Suprapubic skin (tissue), 4 donors: Measurements from ENCODE around the gene HAND1. TPM values are rescaled to one million over a fixed set of nuclear protein-coding genes. Genes with fewer than 3 reads are reported as not detected.

ENCODE experiments used
- DNase-seq, 2 donors: peaks; one replicate each; pipeline ENCODE4 v3.0.0-alpha.2; 2019; ENCODE audit warnings: low spot score in 2 of 2
- H3K27ac ChIP-seq: fragments of 200-600 bp; sonication (generic); one replicate; pipeline ENCODE4 v1.5.1; 2019
- H3K27me3 ChIP-seq: fragments of 200-600 bp; sonication (generic); one replicate; pipeline ENCODE4 v1.5.1; 2019
- H3K36me3 ChIP-seq: fragments of 200-600 bp; sonication (generic); one replicate; pipeline ENCODE4 v1.5.1; 2019
- H3K4me1 ChIP-seq: fragments of 200-600 bp; sonication (generic); one replicate; pipeline ENCODE4 v1.5.1; 2019
- H3K4me3 ChIP-seq: fragments of 200-600 bp; sonication (generic); one replicate; pipeline ENCODE4 v1.5.1; 2019; ENCODE audit warnings: mild to moderate bottlenecking
- H3K9me3 ChIP-seq: fragments of 200-600 bp; sonication (generic); one replicate; pipeline ENCODE4 v1.5.1; 2019
- EP300 ChIP-seq: sonication (generic); formaldehyde crosslinking; IDR thresholded peaks from one replicate; pipeline ENCODE4 v1.6.1; 2017; ENCODE audit warnings: antibody characterized with exemption
- POLR2A ChIP-seq, 2 donors: fragments of 450-650 bp; IDR thresholded peaks; one replicate each; pipeline ENCODE4 v1.6.1; 2017; ENCODE audit warnings: antibody characterized with exemption in 2 of 2, mild to moderate bottlenecking in 2 of 2, moderate library complexity in 2 of 2
- POLR2AphosphoS5 ChIP-seq, 3 donors: sonication (generic); formaldehyde crosslinking; IDR thresholded peaks; one replicate each; pipeline ENCODE4 v1.6.1; 2017; ENCODE audit warnings: antibody characterized with exemption in 3 of 3
- WGBS: methylation state at CpG from one replicate; pipeline ENCODE4 v1.1.5; 2018; 5-methylcytosine and 5-hydroxymethylcytosine counted together
- total RNA-seq, 4 donors: library from RNA; depleted of rRNA; stranded (reverse); fragments of >200 nt; gene quantifications; one replicate each; pipeline ENCODE4 v1.1.0, GENCODE V29; 2016
- TF ChIP-seq, protein P1 (sequence below), 2 donors: fragments of 200-600 bp in 1 of 2; fragments of 450-650 bp in 1 of 2; sonication (generic) in 1 of 2; IDR thresholded peaks; one replicate each; pipeline ENCODE4 v1.5.1; 2016 to 2019; ENCODE audit warnings: antibody characterized with exemption in 2 of 2, mild to moderate bottlenecking in 1 of 2, moderate library complexity in 1 of 2

The HAND1 gene
- total RNA-seq, 4 donors from 2014 or later: not detected

DNA sequence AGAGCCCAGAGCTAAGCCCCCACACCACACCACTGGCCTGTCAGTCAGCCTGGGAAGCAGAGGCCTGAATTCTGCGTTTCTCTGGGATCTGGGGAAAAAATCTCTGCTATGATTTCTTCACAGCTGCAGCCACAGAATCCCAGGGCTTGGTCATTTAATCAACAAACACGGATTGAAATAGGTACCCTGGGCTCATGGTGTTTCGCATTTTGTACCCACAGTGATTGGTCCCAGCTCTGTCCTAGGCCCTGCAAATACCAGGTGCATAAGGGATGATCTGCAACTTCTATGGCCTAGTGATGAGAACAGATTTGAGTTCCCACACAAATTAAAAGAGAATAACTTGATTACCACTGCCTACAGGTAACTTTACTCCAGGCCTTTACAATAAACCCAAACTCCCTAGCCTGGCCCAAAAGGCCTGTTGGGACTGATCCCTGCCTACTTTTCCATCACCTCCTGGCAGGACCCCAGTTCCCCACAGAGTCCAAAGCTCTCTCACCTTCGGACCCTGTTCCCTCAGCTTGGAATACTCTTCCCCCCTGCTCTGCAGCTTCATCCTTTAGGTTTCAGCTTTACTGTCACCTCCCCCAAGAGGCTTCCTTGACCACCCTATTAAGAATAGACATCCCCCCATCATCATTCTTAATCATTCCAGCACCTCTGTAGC is 46.9 kb downstream of the HAND1 start:
- 83% methylated on average over 3 of the region's 4 CpGs for WGBS
- H3K27ac ChIP-seq: no peak overlapping the region
- peaks cover 19% of the 10 kb centered on the region for H3K36me3 ChIP-seq
- no peak overlapping the region for H3K4me3 ChIP-seq
- no peak for DNase-seq
- no peaks in the 10 kb centered on the region for H3K9me3 ChIP-seq
- no peaks in the 10 kb centered on the region for H3K4me1 ChIP-seq
- H3K27me3 ChIP-seq: no peaks in the 10 kb centered on the region
- TF ChIP-seq EP300 (no peak), POLR2AphosphoS5 (IDR thresholded peaks at IDR 0.05) (no peak), POLR2A (IDR thresholded peaks at IDR 0.05) (no peak)
- TF ChIP-seq, protein P1, sequence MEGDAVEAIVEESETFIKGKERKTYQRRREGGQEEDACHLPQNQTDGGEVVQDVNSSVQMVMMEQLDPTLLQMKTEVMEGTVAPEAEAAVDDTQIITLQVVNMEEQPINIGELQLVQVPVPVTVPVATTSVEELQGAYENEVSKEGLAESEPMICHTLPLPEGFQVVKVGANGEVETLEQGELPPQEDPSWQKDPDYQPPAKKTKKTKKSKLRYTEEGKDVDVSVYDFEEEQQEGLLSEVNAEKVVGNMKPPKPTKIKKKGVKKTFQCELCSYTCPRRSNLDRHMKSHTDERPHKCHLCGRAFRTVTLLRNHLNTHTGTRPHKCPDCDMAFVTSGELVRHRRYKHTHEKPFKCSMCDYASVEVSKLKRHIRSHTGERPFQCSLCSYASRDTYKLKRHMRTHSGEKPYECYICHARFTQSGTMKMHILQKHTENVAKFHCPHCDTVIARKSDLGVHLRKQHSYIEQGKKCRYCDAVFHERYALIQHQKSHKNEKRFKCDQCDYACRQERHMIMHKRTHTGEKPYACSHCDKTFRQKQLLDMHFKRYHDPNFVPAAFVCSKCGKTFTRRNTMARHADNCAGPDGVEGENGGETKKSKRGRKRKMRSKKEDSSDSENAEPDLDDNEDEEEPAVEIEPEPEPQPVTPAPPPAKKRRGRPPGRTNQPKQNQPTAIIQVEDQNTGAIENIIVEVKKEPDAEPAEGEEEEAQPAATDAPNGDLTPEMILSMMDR (IDR thresholded peaks at IDR 0.05): no peak

DNA sequence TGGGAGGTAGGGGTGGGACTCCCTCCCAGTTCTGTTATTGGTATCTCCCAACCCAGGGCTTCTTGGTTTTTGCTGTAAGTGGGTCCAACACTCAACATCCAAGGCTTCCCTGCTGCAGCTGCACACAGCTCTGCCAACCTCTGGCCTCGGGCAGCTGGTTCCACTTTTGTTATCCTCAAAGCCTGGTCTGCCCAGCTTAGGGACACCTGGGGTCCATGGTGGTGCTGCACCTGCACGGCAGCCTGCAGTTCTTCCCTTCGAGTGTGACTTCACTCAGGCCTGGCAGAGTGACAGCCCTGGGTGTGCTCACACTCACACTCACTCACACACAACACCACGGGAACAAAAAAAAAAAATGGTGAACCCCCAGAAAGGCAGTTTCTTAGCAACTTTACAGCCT is 47.6 kb downstream of the HAND1 start:
- H3K4me1 ChIP-seq: no peaks in the 10 kb centered on the region
- H3K36me3 ChIP-seq: peaks cover 15% of the 10 kb centered on the region
- H3K27ac ChIP-seq: no peak overlapping the region
- no peak overlapping the region for H3K4me3 ChIP-seq
- WGBS: 59% methylated on average over 4 of the region's 4 CpGs
- no peaks in the 10 kb centered on the region for H3K27me3 ChIP-seq
- no peak for TF ChIP-seq EP300
- TF ChIP-seq, protein P1 (IDR thresholded peaks at IDR 0.05): no peak
- TF ChIP-seq POLR2A (IDR thresholded peaks at IDR 0.05): no peak
- no peak for TF ChIP-seq POLR2AphosphoS5 (IDR thresholded peaks at IDR 0.05)
- no peak for DNase-seq
- H3K9me3 ChIP-seq: no peaks in the 10 kb centered on the region

DNA sequence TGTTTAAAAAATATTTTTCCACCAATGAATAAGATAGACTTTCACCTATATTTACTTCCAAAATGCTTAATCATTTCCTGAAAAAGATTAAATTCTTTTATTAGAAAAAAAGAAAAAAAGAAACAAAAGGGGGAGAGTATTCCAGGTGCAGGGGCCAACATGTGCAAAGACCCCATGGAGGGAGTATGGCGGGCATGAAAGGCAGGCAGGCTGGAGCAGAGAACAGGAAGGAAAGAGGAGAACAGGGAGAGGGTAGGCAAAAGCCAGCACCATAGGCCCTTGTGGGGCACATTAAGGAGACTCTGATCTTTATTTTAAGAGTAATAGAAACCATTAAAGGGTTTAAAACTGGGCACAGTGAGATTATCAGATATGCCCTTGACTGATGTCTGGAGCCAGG is 48.7 kb downstream of the HAND1 start:
- Histone ChIP-seq H3K27ac (no peak overlapping the region), H3K27me3 (no peaks in the 10 kb centered on the region), H3K4me3 (no peak overlapping the region), H3K36me3 (peaks cover 4% of the 10 kb centered on the region), H3K9me3 (no peaks in the 10 kb centered on the region), H3K4me1 (no peaks in the 10 kb centered on the region)
- 96% methylated on average over 1 of the region's 1 CpG for WGBS
- TF ChIP-seq POLR2A (IDR thresholded peaks at IDR 0.05) (no peak), EP300 (no peak), POLR2AphosphoS5 (IDR thresholded peaks at IDR 0.05) (no peak)
- TF ChIP-seq, protein P1 (IDR thresholded peaks at IDR 0.05): no peak
- no peak for DNase-seq

DNA sequence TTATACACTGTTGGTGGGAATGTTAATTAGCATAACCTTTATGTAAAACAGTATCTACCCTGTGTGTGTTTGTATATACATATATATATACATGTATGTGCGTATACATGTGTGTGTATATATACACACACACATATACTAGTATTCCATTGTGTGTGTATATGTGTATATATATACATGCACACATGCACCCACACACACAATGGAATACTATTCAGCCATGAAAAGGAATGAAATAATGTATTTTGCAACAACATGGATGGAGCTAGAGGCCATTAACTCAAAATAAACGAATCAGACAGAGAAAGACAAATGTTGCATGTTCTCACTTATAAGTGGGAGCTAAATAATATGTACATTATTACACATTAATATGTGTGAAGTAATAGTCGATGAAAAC is 49.8 kb downstream of the HAND1 start:
- H3K4me1 ChIP-seq: no peaks in the 10 kb centered on the region
- no peaks in the 10 kb centered on the region for H3K9me3 ChIP-seq
- no peaks in the 10 kb centered on the region for H3K27me3 ChIP-seq
- DNase-seq: no peak
- TF ChIP-seq POLR2A (IDR thresholded peaks at IDR 0.05) (no peak), EP300 (no peak), POLR2AphosphoS5 (IDR thresholded peaks at IDR 0.05) (no peak)
- TF ChIP-seq, protein P1 (IDR thresholded peaks at IDR 0.05): no peak
- WGBS: 96% methylated on average over 3 of the region's 3 CpGs
- no peak overlapping the region for H3K27ac ChIP-seq
- no peak overlapping the region for H3K4me3 ChIP-seq
- H3K36me3 ChIP-seq: peaks cover 2% of the 10 kb centered on the region

Other genes starting within 250 kb of the HAND1 start
- 10 to 100 TPM; 16.1 to 66.6 (median 36.2) TPM for gene SAP30L, start 32.2 kb downstream of the HAND1 start, total RNA-seq